Measurements from ENCODE around the gene CRYBA4.

Gene CRYBA4

DNA sequence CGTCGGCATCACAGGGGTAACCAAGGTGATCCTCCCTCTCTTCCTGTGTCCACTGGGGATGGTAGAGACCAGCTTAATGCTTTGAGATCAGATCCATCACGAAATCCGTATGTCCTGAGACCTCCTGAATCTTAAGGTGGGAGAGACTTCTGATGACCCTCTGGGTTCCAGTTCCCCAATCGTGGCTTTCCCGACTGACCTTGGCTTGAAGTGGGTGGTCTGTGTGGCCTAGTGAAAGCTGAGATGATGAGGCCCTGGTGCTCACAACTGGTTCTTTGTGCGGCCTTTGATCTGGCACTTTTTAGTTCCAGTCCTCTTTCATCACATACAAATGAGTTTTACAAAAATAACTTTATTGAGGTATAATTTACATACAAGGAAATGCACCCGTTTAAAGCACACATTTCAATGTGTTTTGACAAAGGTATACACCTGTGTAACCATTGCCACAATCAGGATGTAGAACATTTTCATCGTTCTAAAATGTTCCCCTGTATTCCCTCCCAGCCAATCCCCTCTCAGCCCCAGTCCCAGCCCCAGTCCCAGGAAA is 41.7 kb downstream of the CRYBA4 start:
- no peak for DNase-seq

DNA sequence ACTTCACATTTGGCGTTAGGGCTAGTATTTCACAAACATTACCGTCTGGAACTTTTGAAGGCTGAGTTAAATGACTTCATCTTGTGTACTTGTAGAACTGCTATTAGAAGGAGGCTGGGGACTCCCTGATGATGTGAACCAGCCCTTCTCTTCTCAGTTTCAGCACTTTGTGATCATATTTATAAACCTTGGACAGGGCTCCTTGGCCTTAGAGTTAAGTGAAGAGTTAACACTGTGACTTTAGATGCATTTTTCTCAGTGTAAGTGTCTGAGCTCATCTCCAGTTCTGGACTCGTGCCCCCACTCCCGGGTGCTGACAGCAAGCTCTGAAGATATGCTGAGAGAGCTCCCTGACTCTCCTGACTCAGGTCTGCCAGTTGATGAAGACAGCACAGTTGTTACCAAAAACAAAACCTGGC is 44.1 kb downstream of the CRYBA4 start:
- no peak for DNase-seq

DNA sequence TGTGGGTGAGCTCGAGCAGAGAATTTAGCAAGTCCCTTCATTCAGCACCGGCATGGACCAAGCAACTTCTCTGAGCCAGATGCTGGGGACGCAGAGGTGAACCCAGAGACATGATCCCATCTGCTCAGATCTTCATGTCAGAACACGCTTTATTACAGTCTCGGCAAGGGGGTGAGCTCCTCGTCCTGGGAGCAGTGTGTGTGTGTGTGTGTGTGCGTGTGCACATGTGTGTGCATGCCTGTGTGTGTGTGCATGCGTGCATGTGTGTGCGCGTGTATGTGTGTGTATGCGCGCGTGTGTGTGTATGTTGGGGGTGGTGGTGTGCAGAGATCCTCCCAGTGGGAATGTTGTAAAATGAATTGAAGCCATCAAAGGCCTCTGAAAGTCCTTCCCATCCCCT is 45.4 kb downstream of the CRYBA4 start:
- DNase-seq: no peak

DNA sequence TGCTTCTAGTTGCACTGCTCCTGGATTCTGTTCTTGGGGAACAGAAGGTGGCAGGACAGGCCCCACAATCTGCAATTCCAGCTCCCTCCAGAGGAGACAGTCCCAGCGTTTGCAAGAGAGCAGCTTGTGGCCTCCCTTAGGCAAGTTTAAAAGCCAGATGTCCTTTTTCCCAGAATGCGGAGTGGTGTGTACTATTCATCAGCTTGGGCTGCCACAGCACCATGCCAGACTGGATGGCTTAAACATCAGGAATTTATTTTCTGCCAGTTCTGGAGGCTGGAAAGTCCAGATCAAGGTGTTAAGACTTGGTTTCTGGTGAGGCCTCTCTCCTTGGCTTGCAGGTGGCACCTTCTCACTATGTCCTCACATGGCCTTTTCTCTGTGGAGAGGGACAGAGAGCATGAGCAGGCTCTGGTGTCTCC is 47.3 kb downstream of the CRYBA4 start:
- peak in 1 of 2 experiments; percentile 37 for DNase-seq

DNA sequence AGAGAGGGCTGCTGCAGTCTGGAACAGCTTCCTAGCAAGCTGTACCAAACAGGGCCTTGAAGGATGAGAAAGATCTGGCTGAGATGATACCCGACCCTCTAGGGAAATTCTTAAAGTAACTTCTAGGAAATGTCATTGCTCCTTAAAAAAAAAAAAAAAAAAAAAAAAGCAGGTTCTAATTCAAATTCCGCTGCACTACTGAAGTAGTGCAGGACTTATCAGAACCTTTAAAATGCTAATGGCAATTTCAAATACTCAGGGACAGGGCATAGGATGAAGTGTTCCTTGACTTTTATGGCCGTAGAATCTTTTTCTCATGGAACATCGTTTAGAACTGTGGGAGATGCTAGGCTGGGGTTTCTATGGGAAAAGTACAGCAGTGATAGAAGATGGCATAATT is 48.7 kb downstream of the CRYBA4 start:
- no peak for DNase-seq

DNA sequence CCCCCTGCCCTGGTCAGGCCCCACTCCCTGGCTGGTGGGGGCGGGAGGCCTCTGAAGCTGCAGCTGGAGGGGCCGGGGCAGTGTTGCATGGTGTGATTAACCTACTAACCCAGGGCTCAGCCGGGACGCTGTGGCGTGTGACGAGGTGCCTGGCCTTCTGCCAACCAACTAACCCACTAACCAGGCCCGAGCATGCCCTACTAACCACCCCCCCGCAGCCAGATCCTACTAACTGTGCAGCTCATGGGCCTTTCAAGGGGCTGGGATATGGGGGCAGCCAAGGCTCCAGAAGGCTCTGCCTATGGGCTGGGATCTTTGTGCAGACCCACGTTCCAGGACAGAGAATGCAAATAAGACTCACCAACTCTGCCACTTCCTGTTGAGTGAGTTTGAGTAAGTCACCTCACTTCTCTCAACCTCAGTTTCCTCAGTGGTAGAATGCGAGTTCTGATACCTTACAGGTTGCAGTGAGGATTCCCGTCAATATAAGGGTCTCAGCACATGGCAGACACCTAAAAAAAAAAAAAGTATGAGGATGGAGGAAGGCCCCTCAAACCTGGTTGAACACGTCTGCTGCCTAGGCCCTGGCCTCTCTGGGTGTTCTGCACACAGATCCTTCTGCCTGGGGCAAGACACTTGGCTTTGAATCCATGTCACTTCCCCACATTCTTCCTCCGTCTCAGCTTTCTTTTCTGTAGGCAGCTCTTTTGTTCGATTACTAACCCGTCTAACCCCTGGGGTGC is 49.7 kb downstream of the CRYBA4 start:
- DNase-seq: peak; percentile 25 to 48

DNA sequence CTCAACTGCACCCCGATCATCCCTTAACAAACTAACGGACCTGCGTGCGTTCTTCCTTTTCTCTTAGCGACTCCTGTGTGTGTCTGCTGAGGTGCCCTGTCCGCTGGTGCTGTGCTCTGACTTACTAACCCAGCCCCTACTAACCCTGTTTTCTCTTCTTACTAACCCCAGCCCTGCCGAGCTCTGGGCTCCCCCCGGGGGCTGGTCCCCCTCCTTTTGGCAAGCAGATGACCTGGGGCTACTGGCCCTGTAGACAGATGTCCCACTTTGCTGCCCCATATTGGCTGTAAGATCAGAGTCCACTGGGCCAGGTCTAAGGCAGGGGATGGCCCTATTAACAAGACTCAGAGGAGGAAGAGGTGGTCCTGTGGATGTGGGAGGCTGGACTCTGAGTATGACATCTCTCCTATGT is 50.3 kb downstream of the CRYBA4 start:
- DNase-seq: no peak

DNA sequence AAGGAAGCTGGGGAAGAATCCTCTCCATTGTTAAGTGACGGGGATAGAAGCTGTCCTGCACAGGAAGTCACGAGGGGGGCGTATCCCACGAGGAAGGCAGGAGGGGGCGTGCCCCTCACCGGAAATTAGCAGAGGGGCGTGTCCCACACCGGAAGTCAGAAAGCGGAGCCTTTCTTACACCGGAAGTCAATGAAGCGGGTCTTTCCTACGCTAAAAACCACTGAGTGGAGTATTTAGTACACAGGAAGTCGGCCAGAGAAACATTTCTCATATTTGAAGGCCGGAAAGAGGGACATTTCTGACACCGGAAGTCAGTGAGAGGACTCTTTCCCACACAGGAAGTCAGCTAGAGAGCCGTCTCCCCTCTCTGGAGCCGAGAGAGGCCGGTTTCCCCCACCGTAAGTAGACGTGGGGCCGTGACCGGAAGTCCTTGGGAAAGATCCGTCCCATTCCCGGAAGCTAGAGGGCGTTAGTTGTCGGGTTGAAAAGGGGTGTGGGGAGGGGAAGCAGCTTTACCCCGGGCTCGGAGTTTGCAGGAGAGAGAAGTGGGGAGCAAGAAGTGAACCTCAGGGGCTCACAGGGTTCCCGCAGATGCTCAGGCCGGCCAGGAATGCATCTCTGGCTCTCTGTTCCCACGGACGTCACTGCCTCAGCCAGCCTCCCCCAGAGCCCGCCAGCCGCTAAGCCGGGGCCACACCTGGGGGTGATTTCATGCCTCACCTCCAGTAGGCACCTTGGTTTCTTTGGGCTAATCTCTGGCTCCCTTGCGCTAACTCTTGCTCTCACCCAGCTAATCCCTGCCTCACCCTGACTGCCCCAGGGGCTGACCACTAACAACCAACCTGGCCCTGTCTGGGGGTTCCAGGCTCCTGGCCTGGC is 51.1 kb downstream of the CRYBA4 start:
- peak; percentile 93 to 95 for DNase-seq

DNA sequence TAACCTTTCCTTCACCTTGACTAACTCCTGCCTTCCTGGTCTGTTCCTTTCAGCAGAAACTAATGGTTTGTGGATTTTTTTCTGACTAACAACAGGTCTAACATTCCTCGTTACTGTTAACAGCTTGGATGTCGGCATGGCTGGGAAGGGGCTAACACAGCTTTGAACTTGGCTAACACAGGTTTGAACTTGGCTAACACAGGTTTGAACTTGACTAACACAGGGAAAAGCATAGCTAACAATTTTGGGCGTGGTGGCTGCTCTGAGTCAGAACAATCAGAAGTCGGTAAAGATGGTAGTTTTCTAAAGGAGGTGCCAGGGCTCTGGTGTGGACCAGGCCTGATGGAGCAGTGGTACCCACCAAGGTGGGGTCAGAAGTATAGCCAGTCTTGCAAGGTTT is 51.7 kb downstream of the CRYBA4 start:
- no peak for DNase-seq

DNA sequence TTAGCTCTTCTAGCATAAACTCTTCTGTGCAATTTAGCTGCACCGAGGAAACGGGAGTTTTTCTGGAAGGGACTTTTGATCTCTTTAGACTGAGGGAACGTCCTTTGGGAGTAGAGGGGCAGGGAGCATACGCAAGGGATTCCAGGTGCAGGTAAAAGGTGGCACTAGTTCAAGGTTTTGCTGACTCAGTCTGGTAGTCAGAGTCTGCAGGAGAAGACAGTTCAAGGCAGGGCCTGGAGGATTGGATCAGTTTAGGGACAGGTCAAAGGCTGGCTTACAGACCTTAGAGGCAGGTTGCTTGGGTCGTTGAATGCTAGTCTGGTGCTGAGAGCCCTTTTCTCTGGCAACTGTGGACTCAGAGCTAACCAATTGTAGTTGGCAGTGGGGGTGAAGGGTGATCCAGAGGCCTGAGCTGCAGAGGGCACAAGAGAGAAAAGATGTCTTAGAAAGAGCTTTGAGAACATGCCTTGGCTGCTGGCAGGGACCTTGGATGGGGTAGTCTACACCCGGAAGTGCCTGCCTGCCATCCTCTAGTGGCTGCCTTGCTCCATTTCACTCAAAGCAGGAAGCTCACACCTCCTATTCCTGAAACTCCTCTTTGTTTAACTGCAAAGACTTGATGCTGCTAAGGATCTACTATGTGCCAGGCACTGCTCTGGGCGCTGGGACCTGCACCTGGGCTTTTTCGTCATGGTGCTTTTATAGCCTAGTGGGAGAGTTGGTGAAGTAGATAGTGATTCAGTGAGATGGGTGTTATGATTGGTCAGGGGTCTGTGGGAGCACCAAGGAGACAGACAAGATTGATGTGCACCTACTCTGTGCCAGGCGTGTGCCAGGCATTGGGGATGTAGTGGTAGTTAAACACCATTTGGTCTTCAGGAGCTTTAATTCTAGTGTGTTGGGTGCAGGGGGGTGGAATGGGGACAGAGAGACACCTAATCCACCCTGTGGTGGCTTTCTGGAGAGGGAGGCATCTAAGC is 52.7 kb downstream of the CRYBA4 start:
- no peak for DNase-seq

DNA sequence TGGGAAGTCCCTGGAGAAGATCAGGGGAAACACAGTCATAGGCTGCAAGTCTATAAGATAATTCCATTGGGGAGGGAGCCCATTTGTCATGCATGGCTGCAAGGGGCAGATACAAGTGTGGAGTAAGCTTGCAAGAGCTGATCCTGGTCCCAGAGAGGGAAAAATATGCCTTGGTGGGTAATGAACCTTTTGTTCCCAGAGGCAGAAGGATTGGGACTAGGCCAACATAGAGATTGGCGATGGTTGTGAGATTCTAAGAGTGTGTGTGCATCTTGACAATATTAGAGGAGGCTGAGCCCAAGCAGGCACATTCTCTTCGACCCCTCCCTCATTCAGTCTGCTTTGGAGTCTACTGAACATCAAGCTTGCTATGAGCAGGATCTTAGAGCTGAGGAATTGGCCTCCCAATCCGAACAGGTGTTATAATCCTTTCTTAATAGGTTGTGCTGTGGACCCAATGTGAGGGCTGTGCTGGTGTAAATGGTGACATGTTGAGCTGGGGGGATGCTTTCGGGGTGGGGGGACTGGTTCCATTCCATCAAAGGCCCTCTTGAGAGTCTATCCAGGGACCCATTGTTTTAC is 54.0 kb downstream of the CRYBA4 start:
- DNase-seq: no peak

DNA sequence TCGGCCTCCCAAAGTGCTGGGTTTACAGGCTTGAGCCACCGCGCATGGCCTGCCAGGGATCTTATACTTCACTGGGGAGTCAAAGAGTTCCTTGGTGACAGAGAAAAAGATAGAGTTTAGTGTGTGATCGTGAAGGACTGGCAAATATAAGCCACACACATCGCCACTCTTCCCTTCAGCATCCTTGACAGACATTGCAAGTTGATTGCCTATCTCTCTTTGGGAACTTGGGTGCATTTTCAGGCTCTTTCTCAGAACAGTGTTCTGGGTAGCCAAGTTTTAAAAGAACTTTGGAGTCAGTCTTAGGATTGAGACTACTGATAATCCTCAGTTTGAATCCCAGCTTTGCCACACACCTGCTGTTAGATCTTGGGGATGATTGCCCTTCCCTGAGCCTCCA is 55.5 kb downstream of the CRYBA4 start:
- no peak for DNase-seq

DNA sequence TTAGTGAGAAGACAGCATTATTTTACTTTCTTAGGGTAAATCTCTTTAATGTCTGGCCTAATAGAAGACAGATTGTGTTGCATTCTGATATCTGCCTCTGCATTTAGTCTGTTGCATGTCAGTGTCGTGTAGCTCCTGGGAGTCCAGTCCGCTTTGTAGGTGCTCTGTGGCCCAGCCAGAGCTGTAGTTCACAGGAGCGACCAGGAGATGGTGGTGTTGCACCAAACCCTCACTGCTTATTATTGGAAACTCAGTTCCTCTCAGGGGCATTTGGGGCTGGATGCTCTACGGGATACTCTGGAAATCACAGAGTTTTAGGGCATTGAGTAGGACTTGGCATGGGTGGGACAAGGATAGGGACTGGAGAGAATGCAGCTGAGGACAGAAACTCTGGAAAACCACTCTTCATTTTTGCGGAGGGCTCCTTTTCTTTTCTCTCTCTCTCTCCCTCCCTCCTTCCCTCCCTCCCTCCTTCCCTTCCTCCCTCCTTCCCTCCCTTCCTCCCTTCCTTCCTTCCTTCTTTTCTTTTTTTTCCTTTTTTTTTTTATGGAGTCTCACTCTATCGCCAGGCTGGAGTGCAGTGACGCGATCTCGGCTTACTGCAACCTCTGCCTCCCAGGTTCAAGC is 57.4 kb downstream of the CRYBA4 start:
- peak; percentile 46 to 63 for DNase-seq

Measured in SHP77 (cell line).